ENCODE results near the gene ITGA1. TPM values are rescaled to one million over a fixed set of nuclear protein-coding genes. Genes with fewer than 3 reads are reported as not detected.

ITGA1 gene
- total RNA-seq, 1 donor from 2014 or later: 5.1 TPM

GRCh38 chr5:52869391-52869790, 81.7 kb downstream of the ITGA1 start:
- no peak for ATAC-seq

DNA sequence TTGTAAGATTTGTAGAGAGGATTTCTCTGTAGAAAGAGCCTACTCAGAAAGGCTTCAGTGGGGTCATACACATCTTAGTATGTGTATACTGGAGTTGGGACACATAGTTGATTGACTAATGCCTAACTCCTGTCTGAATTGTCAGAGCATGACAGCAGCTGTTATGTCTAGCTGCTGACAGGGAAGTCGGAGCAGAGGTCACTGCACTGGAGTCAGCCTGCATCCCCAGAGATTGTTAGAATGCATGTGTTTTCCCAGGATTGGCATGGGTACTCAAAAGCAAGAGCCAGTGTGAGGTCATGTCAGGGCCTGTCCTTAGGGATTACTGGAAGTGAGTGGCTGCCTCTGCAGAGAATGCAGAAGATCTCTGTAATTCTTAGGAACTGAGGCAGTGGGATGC, 82.7 kb downstream of the ITGA1 start:
- peak; percentile 15 for ATAC-seq

DNA sequence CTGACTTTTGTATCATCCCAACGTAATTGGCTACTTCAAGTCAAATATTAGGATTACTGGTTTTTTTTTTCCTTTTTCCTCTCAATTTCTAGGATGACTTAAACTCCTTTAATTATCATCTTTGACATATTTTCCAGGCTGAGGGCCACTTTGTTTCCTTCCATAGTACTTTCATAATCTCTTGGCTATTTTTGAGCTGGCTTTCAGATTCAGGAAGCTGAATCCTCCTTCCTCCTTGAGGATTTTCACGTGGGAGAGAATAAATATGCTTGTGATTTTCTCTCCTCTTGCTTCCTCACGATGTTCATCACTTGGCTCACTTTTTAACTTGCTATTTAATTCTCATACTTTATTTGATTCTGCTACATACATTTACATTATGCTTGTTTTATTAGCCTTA, 88.1 kb downstream of the ITGA1 start:
- no peak for ATAC-seq

- no peak for ATAC-seq
These were observed 88.7 kb downstream of the ITGA1 start for GRCh38 chr5:52876456-52876855.

GRCh38 chr5:52878656-52879055, 90.9 kb downstream of the ITGA1 start:
- ATAC-seq: no peak

GRCh38 chr5:52880541-52880940, 92.8 kb downstream of the ITGA1 start:
- ATAC-seq: no peak

- no peak for ATAC-seq
These were observed 93.8 kb downstream of the ITGA1 start for GRCh38 chr5:52881468-52881867.

GRCh38 chr5:52883110-52883509, 95.4 kb downstream of the ITGA1 start:
- no peak for ATAC-seq

- no peak for ATAC-seq
These were observed 96.7 kb downstream of the ITGA1 start for GRCh38 chr5:52884453-52884852.

- no peak for ATAC-seq
These were observed 97.9 kb downstream of the ITGA1 start for GRCh38 chr5:52885614-52886013.

DNA sequence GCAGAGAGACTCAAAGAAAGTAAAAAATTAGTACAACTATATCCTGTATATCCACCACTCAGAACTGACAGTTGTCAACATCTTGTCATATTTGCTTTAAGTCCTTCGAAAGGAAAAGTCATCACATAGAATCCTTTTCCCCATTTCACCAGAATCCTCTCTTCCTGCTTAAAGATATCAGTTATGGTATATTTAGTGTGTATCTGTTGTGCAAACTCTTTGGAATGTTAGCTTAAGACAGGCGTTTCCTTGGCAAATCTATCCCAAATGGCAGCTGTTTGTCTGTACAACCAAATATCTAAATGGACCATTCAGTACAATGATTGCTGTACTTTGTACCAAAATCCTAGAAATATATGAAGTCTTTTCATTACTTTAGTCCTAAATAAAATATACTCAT, 98.5 kb downstream of the ITGA1 start:
- no peak for ATAC-seq

DNA sequence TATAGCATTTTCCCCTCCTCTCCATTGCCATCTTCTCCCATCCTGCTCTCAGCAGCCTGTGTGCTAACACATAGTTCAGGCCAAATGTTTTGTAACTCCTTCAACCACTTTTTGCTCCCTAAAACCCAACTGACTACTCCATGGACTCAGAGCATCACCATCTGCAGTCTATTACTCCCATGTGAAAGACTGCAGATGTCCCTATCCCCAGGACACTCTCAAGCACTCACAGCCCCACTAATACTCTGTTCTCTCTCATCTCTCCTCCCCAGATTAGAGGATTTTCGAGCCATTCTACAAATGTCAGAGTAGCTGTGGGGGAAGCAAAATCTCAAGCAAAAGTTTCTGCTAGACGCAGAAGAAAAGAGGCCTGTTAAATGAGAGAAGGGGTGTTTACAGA, 99.3 kb downstream of the ITGA1 start:
- ATAC-seq: no peak

- ATAC-seq: no peak
These were observed 100.6 kb downstream of the ITGA1 start for GRCh38 chr5:52888363-52888762.

DNA sequence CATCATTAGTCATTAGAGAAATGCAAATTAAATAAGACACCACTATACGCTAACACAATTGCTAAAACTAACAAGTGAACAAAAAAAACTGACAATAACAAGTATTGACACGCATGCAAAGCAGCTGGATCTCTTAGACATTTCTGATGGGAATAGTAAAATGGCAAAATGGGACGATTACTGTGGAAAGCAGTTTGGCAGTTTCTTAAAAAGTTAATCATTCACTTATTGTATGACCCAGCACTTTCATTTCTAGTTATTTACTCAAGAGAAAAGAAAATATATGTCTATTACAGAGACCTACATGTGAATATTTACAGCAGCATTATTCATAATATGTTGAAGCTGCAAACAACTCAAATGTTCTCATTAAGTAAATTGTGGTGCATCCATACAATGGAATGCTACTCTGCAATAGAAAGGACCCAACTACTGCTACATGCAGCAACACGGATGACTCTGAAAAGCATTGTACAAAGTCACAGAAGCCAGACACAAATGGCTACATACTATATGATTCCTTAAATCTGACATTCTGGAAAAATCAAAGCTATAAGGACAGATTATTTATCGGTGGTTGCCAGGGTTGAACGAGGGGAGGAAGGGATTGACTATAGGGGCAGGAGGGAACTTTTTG, 104.6 kb downstream of the ITGA1 start:
- ATAC-seq: no peak

GRCh38 chr5:52893105-52893504, 105.4 kb downstream of the ITGA1 start:
- ATAC-seq: no peak

- ATAC-seq: no peak
These were observed 106.1 kb downstream of the ITGA1 start for GRCh38 chr5:52893863-52894262.

- ATAC-seq: no peak
These were observed 106.7 kb downstream of the ITGA1 start for GRCh38 chr5:52894451-52894850.

DNA sequence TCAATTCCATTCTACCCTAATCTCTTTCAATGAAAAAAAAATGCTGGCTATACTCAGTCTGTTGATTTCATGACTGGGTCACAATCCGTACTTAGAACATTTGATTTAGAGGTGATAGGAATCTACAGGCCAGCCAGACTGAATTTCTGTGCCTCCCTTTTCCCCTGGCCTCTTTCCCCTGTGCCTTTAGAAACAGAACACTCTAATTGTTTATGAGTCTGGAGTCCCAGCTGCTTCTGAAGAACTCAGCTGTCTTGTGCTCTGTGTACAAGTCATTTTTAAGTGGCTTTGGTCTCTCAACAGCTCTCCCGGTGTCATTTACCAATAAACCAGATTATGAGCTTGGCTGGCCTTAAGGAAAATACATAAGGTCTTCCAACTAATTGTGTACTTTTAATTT, 107.4 kb downstream of the ITGA1 start:
- ATAC-seq: no peak

GRCh38 chr5:52895572-52896413, 108.1 kb downstream of the ITGA1 start:
- no peak for ATAC-seq

DNA sequence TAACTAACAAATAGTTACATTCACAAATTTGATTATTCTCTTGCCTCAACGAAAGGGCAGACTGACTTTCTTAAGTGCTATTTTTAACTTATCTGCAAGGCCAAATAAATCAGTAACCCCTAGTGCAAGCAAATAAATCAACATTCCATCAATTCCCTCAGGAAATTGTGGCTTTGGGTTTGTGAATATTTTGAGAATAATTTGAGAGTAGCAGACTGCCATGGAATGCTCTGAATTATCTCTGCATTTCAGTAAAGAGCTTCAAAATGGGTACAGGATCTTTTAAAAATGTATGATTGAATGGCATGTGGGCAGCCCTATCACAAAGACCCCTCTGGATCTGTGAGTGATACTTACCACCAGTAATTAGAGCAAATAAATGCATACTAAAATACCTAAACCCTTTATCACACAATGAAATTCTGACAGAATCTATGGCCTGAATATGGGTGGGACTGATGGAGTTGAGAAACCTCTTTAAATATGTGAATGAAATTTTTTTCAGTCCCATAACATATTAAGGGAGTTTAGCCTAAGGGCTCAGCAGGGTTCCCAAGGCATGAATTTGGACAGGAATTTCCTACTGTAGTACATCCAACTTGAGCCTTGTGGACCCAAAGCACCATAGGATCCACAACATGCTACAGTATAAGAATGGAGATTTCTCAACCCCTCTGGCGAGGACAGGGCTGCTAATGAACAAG, 109.0 kb downstream of the ITGA1 start:
- ATAC-seq: no peak

DNA sequence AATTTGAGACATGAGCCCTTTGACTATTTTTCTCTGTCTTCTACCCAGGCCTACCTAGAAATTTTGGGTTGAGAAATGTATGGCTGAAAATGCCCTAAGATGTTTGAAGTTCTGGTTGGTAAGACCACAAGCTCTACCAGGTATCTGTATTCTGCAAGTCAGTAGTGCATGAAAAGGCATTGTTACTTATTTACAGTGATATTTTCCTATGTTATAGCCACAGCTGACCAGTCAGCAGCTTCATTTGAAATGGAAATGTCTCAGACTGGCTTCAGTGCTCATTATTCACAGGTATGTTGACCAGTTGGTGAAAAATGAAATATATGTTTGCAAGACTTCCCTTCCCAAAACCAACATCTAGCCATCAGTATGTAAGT, 109.5 kb downstream of the ITGA1 start:
- no peak for ATAC-seq

DNA sequence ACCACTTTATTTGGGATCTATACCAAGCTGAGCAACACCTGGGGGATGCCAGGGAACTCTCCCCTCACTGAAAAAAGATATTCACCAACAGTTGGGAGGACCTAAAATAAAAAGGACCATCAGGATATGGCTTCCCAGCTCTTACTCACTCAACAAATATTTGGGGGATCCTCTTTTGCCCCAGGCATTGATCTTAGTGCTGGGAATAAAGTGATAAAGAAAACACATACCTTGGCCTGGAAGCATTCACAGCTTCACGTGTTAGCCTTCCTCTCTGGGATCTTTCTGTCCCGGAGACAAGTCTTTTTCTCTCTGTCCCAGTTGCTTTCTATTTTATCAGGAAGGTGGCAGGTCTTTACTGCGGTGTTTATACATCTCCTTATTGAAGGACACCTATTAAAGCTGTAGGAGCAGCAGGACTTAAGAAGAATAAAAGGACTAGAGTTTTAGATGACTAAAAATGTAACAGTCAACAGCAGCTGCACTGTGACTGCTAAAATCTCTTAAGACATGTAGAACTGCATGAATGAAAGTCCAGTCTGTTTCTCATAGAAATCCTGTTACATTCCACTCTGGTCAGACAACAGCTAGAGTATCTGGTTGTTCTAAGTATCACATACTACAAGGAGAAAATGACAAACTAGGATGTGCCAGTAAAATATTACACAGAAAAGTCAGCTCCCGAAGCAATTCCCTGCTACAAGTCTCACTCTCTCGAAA, 111.4 kb downstream of the ITGA1 start:
- ATAC-seq: no peak

DNA sequence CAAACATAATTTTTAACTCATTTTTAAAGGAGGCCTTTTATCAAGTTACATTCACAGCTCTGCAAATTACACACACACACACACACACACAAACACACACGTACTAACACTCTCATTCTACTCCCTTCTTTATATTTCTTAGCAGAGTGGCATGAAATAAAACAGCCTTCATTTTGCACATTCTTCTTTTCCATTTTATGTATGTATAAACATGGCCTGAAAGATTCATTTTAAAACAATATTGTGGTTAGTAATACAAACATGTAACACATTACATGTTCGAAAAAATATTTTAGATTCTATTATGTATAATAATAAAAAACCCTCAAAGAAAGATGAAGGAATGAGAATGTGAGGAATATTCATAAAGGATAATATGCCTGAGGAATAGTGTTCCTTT, 115.4 kb downstream of the ITGA1 start:
- no peak for ATAC-seq
